Endothelial cell of umbilical vein (primary cell): Measurements from ENCODE around the gene C1orf174. TPM values are rescaled to one million over a fixed set of nuclear protein-coding genes. Genes with fewer than 3 reads are reported as not detected.
"Not testable (repeated sequence)": the region's sequence is repeated elsewhere in the genome, so short reads cannot be mapped to it uniquely, and the experiment has no call there.

Experiments
- BruUV-seq: library from RNA; stranded (reverse); fragments of 400-500 nt; replicated peaks from 2 replicates; lab custom pipeline; 2021; lab: Mats Ljungman, UMichigan
- CTCF ChIA-PET: fragments of 300-600, 350-600 bp; sonication (Branson Sonifier 250); formaldehyde crosslinking; loops from one replicate; lab custom pipeline; 2021; ENCODE audit warnings: antibody characterized with exemption, inconsistent platforms; lab: Charles Lee
- POLR2A ChIA-PET: fragments of 300-600, 350-600 bp; sonication (Branson Sonifier 250); formaldehyde crosslinking; loops from one replicate; lab custom pipeline; 2021; ENCODE audit warnings: antibody characterized with exemption, inconsistent platforms; lab: Charles Lee
- DNase-seq: peaks from one replicate; pipeline ENCODE4 v3.0.0-alpha.2; 2011; ENCODE audit warnings: low read depth, low spot score
- FAIRE-seq: peaks from 2 replicates; lab custom pipeline; 2011; peaks lifted over from hg19 to GRCh38; lab: Jason Lieb, UNC
- H2AFZ ChIP-seq: 2 replicates; pipeline ENCODE4 v1.6.0; 2012; ENCODE audit warnings: low read depth, low read length, control low read depth, inconsistent platforms
- H3K27ac ChIP-seq: 2 replicates; pipeline ENCODE4 v1.5.1; 2011; ENCODE audit warnings: low read depth, mild to moderate bottlenecking, control low read depth, low read length, moderate library complexity; ENCODE audit not compliant: insufficient read depth
- H3K27me3 ChIP-seq, 2 experiments: 2 replicates each; pipeline versions ENCODE4 v1.6.0 to v1.6.1; 2011; ENCODE audit warnings: low read length in 2 of 2, mixed read lengths in 1 of 2; ENCODE audit not compliant: control insufficient read depth in 2 of 2, insufficient read depth in 2 of 2
- H3K36me3 ChIP-seq, 2 experiments: 2 replicates in 1 of 2; 3 replicates in 1 of 2; pipeline ENCODE4 v1.5.1; 2011; ENCODE audit warnings: low read length in 2 of 2, mild to moderate bottlenecking in 1 of 2, moderate library complexity in 1 of 2; ENCODE audit not compliant: control insufficient read depth in 2 of 2, insufficient read depth in 2 of 2; ENCODE audit errors: extremely low read depth in 1 of 2
- H3K4me1 ChIP-seq: 3 replicates; pipeline ENCODE4 v1.5.1; 2011; ENCODE audit warnings: mild to moderate bottlenecking, low read length; ENCODE audit not compliant: control insufficient read depth, insufficient read depth; ENCODE audit errors: extremely low read depth
- H3K4me2 ChIP-seq: 2 replicates; pipeline ENCODE4 v1.6.1; 2011; ENCODE audit warnings: low read length, control low read depth, mixed read lengths; ENCODE audit not compliant: insufficient read depth
- H3K4me3 ChIP-seq, 3 experiments: fragments of 200-600 bp in 1 of 3; sonication (generic), shearing (Covaris generic) in 1 of 3; replicated peaks in 1 of 3; 2 replicates each; pipeline ENCODE4 v1.5.1; 2011 to 2016; ENCODE audit warnings: control low read depth in 3 of 3, low read length in 3 of 3, mild to moderate bottlenecking in 2 of 3, inconsistent platforms in 1 of 3, low read depth in 1 of 3, moderate library complexity in 1 of 3; ENCODE audit not compliant: insufficient read depth in 1 of 3
- H3K79me2 ChIP-seq: 2 replicates; pipeline ENCODE4 v1.6.0; 2012; ENCODE audit warnings: low read length, inconsistent platforms; ENCODE audit not compliant: control insufficient read depth, insufficient read depth
- H3K9ac ChIP-seq: replicated peaks from 2 replicates; pipeline ENCODE3; 2011; ENCODE audit warnings: low read length, control low read depth; ENCODE audit not compliant: insufficient read depth; ENCODE audit errors: extremely low read depth
- H3K9me1 ChIP-seq: replicated peaks from 3 replicates; pipeline ENCODE4 v1.6.0; 2011; ENCODE audit warnings: mild to moderate bottlenecking, low read length; ENCODE audit not compliant: control insufficient read depth, insufficient read depth; ENCODE audit errors: extremely low read depth
- H3K9me3 ChIP-seq: replicated peaks from 2 replicates; pipeline ENCODE4 v1.5.1; 2012; ENCODE audit warnings: low read length, inconsistent platforms; ENCODE audit not compliant: control insufficient read depth, insufficient read depth
- H4K20me1 ChIP-seq: replicated peaks from 2 replicates; pipeline ENCODE3; 2011; ENCODE audit warnings: mild to moderate bottlenecking, low read length; ENCODE audit not compliant: control insufficient read depth, insufficient read depth; ENCODE audit errors: extremely low read depth
- EZH2 ChIP-seq: IDR thresholded peaks from 2 replicates; pipeline ENCODE4 v1.6.1; 2012; ENCODE audit warnings: borderline replicate concordance, low read depth, mild to moderate bottlenecking, moderate library complexity, low read length, inconsistent platforms; ENCODE audit not compliant: severe bottlenecking
- FOS ChIP-seq: IDR thresholded peaks from 2 replicates; pipeline ENCODE4 v1.6.1; 2011; ENCODE audit warnings: mild to moderate bottlenecking, low read length, moderate library complexity, borderline replicate concordance; ENCODE audit not compliant: insufficient read depth
- GATA2 ChIP-seq: IDR thresholded peaks from 2 replicates; pipeline ENCODE4 v1.7.0; 2011; ENCODE audit warnings: low read depth, mild to moderate bottlenecking, moderate library complexity, mixed read lengths, low read length; ENCODE audit not compliant: insufficient read length, insufficient read depth
- JUN ChIP-seq: IDR thresholded peaks from 2 replicates; pipeline ENCODE4 v1.6.1; 2011; ENCODE audit warnings: borderline replicate concordance, low read depth; ENCODE audit not compliant: insufficient read length, insufficient read depth
- MAX ChIP-seq: IDR thresholded peaks from 2 replicates; pipeline ENCODE4 v1.6.1; 2011; ENCODE audit not compliant: insufficient read depth, insufficient read length
- MYC ChIP-seq: IDR thresholded peaks from one replicate; pipeline ENCODE4 v1.6.1; 2011; ENCODE audit warnings: mild to moderate bottlenecking, low read depth, low read length
- POLR2A ChIP-seq: IDR thresholded peaks from 2 replicates; pipeline ENCODE4 v1.6.1; 2012; ENCODE audit warnings: low read depth, mild to moderate bottlenecking, control low read depth, low read length
- POLR2AphosphoS5 ChIP-seq: IDR thresholded peaks from 2 replicates; pipeline ENCODE4 v1.6.1; 2012; ENCODE audit warnings: low read depth, mild to moderate bottlenecking, control low read depth, low read length, moderate library complexity; ENCODE audit not compliant: insufficient read depth
- dilution Hi-C: fragments of 300-500 bp; cut with MboI; formaldehyde crosslinking; loops from one replicate; pipeline ENCODE4 v1.15.0; 2019; ENCODE audit warnings: low sequenced_read_pairs; ENCODE audit not compliant: extremely low pct_ligation_motif_present
- intact Hi-C: fragments of 100-400 bp; cut with micrococcal nuclease; formaldehyde crosslinking; loops from one replicate; pipeline ENCODE4 v1.10.0; 2022
- polyA plus RNA-seq, 4 experiments: library from polyadenylated mRNA; depleted of rRNA in 3 of 4; stranded (reverse) in 3 of 4; unstranded in 1 of 4; fragments of >200 nt; gene quantifications; 2 replicates each; pipeline versions ENCODE4 v1.2.1 to v1.2.3, GENCODE V29; 2011 to 2012; ENCODE audit warnings: missing spikeins in 1 of 4
- total RNA-seq: library from RNA; stranded (reverse); gene quantifications from 2 replicates; pipeline ENCODE4 v1.2.3, GENCODE V29; 2021
- TF ChIP-seq, protein P1 (sequence below), 2 donors: IDR thresholded peaks; 1 replicate in 1 of 2; 2 replicates in 1 of 2; pipeline ENCODE4 v1.5.1; 2011; ENCODE audit warnings: low read length in 2 of 2, mild to moderate bottlenecking in 2 of 2, moderate library complexity in 2 of 2, control low read depth in 1 of 2, inconsistent platforms in 1 of 2, low read depth in 1 of 2; ENCODE audit not compliant: insufficient read depth in 1 of 2; ENCODE audit errors: extremely low read depth in 1 of 2

Gene C1orf174
- total and polyA plus RNA-seq, 2 donors (not counting 3 experiments of a cell fraction or from before 2014, with no cell fraction given), result 28.0 to 31.7 TPM

DNA sequence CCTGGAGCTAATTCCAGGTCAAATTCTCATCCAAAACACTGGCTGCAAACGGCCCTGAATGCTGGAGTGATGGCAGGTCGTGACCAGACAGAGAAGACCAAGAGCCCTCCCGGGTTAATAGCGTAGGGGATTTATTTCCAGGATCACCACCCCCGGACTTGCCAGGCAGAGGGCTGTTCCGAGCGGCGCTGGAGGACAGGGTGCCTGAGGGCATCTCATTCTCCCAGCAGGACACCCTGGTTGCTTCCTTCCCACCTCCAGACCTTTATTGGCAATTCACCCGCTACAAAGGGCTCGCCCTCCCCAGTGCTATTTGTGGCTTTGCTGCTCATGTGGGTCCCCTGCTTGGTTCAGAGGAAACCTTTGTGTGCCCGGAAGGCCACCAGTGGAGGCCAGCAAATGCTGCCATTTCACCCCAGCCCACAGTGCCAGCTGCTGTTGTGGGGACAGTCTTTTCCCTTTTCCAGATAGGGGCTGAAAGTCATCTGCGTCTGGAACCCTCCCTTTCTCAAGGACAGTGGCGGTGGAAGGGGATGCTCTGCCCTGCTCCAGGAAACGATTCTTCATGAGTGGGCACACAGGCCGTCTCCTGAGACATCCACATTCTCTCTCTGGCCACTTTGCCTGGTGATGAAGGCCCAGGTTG lies 19.0 kb upstream of the C1orf174 start:
- H3K27ac ChIP-seq, result no peak overlapping the region
- H3K9me3 ChIP-seq, result no peaks in the 10 kb centered on the region
- H3K36me3 ChIP-seq, result no peaks in the 10 kb centered on the region
- no peak overlapping the region for H2AFZ ChIP-seq
- no peaks in the 10 kb centered on the region for H3K27me3 ChIP-seq
- POLR2A ChIA-PET, result no interaction called here
- intact Hi-C loops, result no loop called here
- no peak for FAIRE-seq
- no peak for TF ChIP-seq GATA2
- TF ChIP-seq, protein P1, sequence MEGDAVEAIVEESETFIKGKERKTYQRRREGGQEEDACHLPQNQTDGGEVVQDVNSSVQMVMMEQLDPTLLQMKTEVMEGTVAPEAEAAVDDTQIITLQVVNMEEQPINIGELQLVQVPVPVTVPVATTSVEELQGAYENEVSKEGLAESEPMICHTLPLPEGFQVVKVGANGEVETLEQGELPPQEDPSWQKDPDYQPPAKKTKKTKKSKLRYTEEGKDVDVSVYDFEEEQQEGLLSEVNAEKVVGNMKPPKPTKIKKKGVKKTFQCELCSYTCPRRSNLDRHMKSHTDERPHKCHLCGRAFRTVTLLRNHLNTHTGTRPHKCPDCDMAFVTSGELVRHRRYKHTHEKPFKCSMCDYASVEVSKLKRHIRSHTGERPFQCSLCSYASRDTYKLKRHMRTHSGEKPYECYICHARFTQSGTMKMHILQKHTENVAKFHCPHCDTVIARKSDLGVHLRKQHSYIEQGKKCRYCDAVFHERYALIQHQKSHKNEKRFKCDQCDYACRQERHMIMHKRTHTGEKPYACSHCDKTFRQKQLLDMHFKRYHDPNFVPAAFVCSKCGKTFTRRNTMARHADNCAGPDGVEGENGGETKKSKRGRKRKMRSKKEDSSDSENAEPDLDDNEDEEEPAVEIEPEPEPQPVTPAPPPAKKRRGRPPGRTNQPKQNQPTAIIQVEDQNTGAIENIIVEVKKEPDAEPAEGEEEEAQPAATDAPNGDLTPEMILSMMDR (IDR thresholded peaks at IDR 0.05; ENCODE audit: extremely low read depth in 1 of 2, insufficient read depth in 1 of 2, low read depth in 1 of 2, low read length in 2 of 2), result no peak
- TF ChIP-seq JUN, result no peak
- no peak for TF ChIP-seq MYC
- TF ChIP-seq POLR2AphosphoS5, result no peak
- no peak for TF ChIP-seq FOS
- TF ChIP-seq POLR2A, result no peak
- no peak for TF ChIP-seq MAX
- no peak for TF ChIP-seq EZH2
- no peak overlapping the region for H3K9ac ChIP-seq
- no peaks in the 10 kb centered on the region for H3K4me1 ChIP-seq
- dilution Hi-C loops, result no loop called here
- no peak overlapping the region for H3K4me3 ChIP-seq
- BruUV-seq, result no TSS peak
- H3K79me2 ChIP-seq, result no peaks in the 10 kb centered on the region
- DNase-seq, result no peak
- no peaks in the 10 kb centered on the region for H4K20me1 ChIP-seq
- no peaks in the 10 kb centered on the region for H3K9me1 ChIP-seq
- no peak overlapping the region for H3K4me2 ChIP-seq
- CTCF ChIA-PET, result no interaction called here

DNA sequence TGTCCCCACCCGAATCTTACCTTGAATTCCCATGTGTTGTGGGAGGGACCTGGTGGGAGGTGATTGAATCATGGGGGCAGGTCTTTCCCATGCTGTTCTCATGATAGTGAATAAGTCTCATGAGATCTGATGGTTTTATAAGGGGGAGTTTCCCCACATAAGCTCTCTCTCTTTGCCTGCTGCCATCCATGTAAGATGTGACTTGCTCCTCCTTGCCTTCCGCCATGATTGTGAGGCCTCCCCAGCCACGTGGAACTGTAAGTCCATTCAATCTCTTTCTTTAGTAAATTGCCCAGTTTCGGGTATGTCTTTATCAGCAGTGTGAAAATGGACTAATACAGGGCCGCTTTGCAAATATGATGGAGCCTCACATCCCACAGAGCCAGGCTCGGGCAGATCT lies 18.3 kb upstream of the C1orf174 start:
- dilution Hi-C loops, CTCF ChIA-PET, POLR2A ChIA-PET, H3K79me2 ChIP-seq, BruUV-seq, DNase-seq, H3K9me1 ChIP-seq, H3K27me3 ChIP-seq, H3K27ac ChIP-seq, H3K4me3 ChIP-seq, H3K4me1 ChIP-seq, H3K9me3 ChIP-seq, FAIRE-seq, H2AFZ ChIP-seq, H3K36me3 ChIP-seq, H3K4me2 ChIP-seq, H4K20me1 ChIP-seq, H3K9ac ChIP-seq, intact Hi-C loops: not testable (repeated sequence)
